Upper lobe of left lung (tissue), 6 donors: ENCODE measurements around the gene GNAS. TPM values are rescaled to one million over a fixed set of nuclear protein-coding genes. Genes with fewer than 3 reads are reported as not detected.

ENCODE experiments used
- ATAC-seq, 2 donors: fragments of 200-7000 bp; cut with Tn5 transposase; one replicate each; pipeline ENCODE4 v1.9.1; 2022; ENCODE audit warnings: mild to moderate bottlenecking in 2 of 2, moderate library complexity in 2 of 2; ENCODE audit not compliant: low FRiP score in 2 of 2
- DNase-seq, 2 donors: peaks; one replicate each; pipeline ENCODE4 v3.0.0-alpha.2; 2019 to 2020
- H3K27ac ChIP-seq, 4 donors: fragments of 200-600 bp; sonication (generic); one replicate each; pipeline ENCODE4 v1.5.1; 2016 to 2019
- H3K27me3 ChIP-seq, 4 donors: fragments of 200-600 bp; sonication (generic); one replicate each; pipeline ENCODE4 v1.5.1; 2017 to 2019
- H3K36me3 ChIP-seq, 4 donors: fragments of 200-600 bp; sonication (generic); one replicate each; pipeline ENCODE4 v1.5.1; 2016 to 2019
- H3K4me1 ChIP-seq, 4 donors: fragments of 200-600 bp; sonication (generic); one replicate each; pipeline ENCODE4 v1.5.1; 2018 to 2019
- H3K4me3 ChIP-seq, 4 donors: fragments of 200-600 bp; sonication (generic); one replicate each; pipeline ENCODE4 v1.5.1; 2017 to 2019; ENCODE audit warnings: mild to moderate bottlenecking in 2 of 4, moderate library complexity in 1 of 4
- H3K9me3 ChIP-seq, 4 donors: fragments of 200-600 bp; sonication (generic); one replicate each; pipeline ENCODE4 v1.5.1; 2018 to 2019
- EP300 ChIP-seq, 4 donors: sonication (generic); formaldehyde crosslinking; IDR thresholded peaks; one replicate each; pipeline ENCODE4 v1.5.1; 2017; ENCODE audit warnings: antibody characterized with exemption in 4 of 4, control low read depth in 2 of 4
- POLR2A ChIP-seq, 4 donors: fragments of 450-650 bp; IDR thresholded peaks; one replicate each; pipeline ENCODE4 v1.5.1; 2016 to 2017; ENCODE audit warnings: antibody characterized with exemption in 4 of 4, mild to moderate bottlenecking in 2 of 4
- POLR2AphosphoS5 ChIP-seq, 2 donors: sonication (generic); formaldehyde crosslinking; IDR thresholded peaks; one replicate each; pipeline ENCODE4 v1.5.1; 2017; ENCODE audit warnings: antibody characterized with exemption in 2 of 2
- WGBS, 2 donors: methylation state at CpG; one replicate each; pipeline ENCODE4 v1.1.5; 2017 to 2018; 5-methylcytosine and 5-hydroxymethylcytosine counted together
- total RNA-seq, 6 donors: library from RNA; depleted of rRNA in 4 of 6; stranded (reverse); fragments of >200 nt in 4 of 6; gene quantifications; one replicate each; pipeline versions ENCODE4 v1.1.0 to v1.2.1, GENCODE V29; 2016 to 2021
- TF ChIP-seq, protein P1 (sequence below), 6 experiments: fragments of 450-650 bp in 4 of 6; fragments of 200-600 bp in 2 of 6; sonication (generic) in 2 of 6; IDR thresholded peaks; one replicate each; pipeline ENCODE4 v1.5.1; 2016 to 2019; ENCODE audit warnings: antibody characterized with exemption in 6 of 6
- donor health status: DM: no; HTN: no; CAD: no; lungs with moderate emphysema.
- donor health status: DM: no; HTN: yes; CAD: no; lungs with severe emphysema.

Gene GNAS
- total RNA-seq, 6 donors from 2014 or later: 520 to 910 (median 811) TPM

GRCh38 chr20:58891718-58892140 is 39.2 kb downstream of the GNAS start:
- H3K36me3 ChIP-seq: peaks cover 0 to 3% (median 0%) of the 10 kb centered on the region in 4 donors
- no peak for TF ChIP-seq POLR2AphosphoS5 (IDR thresholded peaks at IDR 0.05)
- H3K27me3 ChIP-seq: no peaks in the 10 kb centered on the region
- DNase-seq (peak; percentile 28 to 87), ATAC-seq (no peak)
- H3K4me1 ChIP-seq: peaks cover 36 to 48% (median 40%) of the 10 kb centered on the region in 4 donors
- WGBS, 2 donors: 0% methylated on average over 3 to 10 of the region's 55 CpGs
- no peaks in the 10 kb centered on the region for H3K9me3 ChIP-seq
- peak overlapping the region; percentile 97 to 100 (median 98) for H3K27ac ChIP-seq
- H3K4me3 ChIP-seq: peak overlapping the region; percentile 73 to 85 (median 78)

DNA sequence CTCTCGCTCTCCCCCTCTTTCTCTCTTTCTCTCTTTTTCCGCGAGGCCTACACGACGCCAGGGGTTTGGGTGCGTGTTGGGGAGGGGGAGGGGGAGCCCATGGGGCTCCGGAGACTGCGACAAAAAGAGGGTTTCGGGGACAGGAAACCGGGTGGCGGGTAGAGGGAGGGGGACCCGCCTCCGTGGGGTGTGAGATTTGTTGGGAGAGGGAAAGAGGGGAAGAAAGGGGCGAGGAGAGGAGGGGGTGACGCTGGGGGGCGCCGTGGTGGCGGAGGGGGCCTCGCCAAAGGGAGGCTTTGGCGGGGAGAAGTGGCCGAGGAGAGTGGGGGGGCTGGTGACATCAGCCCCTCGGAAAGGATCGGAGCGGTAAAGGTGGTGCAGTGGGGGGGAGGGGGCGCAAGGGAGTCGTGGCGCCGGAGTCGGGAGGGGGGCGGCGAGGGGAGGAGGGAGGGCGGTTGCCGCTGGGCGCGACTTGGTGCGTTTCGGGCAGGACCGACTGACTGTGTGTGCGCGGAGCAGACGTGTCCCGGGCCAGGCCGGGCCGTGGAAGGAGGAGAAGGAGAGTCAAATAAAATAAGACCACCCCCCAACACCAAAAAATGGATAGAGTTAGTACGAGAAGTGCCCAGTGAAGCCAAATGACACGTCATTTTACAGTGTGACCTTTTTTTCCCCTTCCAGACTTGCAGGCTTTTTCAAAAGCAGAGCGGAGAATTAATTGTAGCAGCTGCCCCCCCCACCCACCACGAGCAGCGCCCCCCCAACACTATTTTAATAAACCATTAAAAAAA is 39.8 kb downstream of the GNAS start:
- ATAC-seq (peak; percentile 28 to 52), DNase-seq (peak; percentile 88 to 91)
- TF ChIP-seq POLR2AphosphoS5 (IDR thresholded peaks at IDR 0.05) (peak in 1 of 2 donors; percentile 53), POLR2A (IDR thresholded peaks at IDR 0.05) (no peak)
- TF ChIP-seq, protein P1, sequence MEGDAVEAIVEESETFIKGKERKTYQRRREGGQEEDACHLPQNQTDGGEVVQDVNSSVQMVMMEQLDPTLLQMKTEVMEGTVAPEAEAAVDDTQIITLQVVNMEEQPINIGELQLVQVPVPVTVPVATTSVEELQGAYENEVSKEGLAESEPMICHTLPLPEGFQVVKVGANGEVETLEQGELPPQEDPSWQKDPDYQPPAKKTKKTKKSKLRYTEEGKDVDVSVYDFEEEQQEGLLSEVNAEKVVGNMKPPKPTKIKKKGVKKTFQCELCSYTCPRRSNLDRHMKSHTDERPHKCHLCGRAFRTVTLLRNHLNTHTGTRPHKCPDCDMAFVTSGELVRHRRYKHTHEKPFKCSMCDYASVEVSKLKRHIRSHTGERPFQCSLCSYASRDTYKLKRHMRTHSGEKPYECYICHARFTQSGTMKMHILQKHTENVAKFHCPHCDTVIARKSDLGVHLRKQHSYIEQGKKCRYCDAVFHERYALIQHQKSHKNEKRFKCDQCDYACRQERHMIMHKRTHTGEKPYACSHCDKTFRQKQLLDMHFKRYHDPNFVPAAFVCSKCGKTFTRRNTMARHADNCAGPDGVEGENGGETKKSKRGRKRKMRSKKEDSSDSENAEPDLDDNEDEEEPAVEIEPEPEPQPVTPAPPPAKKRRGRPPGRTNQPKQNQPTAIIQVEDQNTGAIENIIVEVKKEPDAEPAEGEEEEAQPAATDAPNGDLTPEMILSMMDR (IDR thresholded peaks at IDR 0.05): no peak
- Histone ChIP-seq H3K9me3 (no peaks in the 10 kb centered on the region), H3K4me1 (peaks cover 39 to 54% (median 45%) of the 10 kb centered on the region in 4 donors), H3K4me3 (peak overlapping the region; percentile 73 to 85 (median 78)), H3K27ac (peak overlapping the region; percentile 97 to 100 (median 98)), H3K36me3 (peaks cover 0 to 3% (median 0%) of the 10 kb centered on the region in 4 donors), H3K27me3 (no peaks in the 10 kb centered on the region)
- 0 to 2% methylated on average over 26 to 38 of the region's 49 CpGs for WGBS, 2 donors

DNA sequence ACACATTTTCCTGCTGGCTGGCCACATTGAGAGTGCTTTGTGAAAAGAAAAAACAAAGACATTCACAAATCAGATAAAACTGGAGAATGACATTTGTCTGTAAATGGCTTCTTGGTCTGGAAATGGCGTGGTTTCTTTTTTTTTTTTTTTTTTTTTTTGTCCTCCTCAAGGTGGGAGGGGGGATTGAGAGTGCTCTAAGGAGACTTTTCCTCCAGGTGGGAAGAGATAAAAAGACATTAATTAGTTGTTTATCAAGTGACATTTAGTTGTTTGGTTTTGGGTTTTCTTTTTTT is 40.4 kb downstream of the GNAS start:
- WGBS, 2 donors: 0% methylated on average over 1 of the region's 1 CpG
- TF ChIP-seq EP300 (IDR thresholded peaks at IDR 0.05): no peak
- no peak for TF ChIP-seq POLR2A (IDR thresholded peaks at IDR 0.05)
- TF ChIP-seq, protein P1 (IDR thresholded peaks at IDR 0.05): no peak
- no peak for TF ChIP-seq POLR2AphosphoS5 (IDR thresholded peaks at IDR 0.05)
- peak overlapping the region; percentile 97 to 100 (median 98) for H3K27ac ChIP-seq
- H3K36me3 ChIP-seq: peaks cover 0 to 3% (median 0%) of the 10 kb centered on the region in 4 donors
- no peaks in the 10 kb centered on the region for H3K9me3 ChIP-seq
- peak overlapping the region; percentile 73 to 85 (median 78) for H3K4me3 ChIP-seq
- DNase-seq (no peak), ATAC-seq (no peak)
- peaks cover 45 to 59% (median 49%) of the 10 kb centered on the region in 4 donors for H3K4me1 ChIP-seq
- no peaks in the 10 kb centered on the region for H3K27me3 ChIP-seq

DNA sequence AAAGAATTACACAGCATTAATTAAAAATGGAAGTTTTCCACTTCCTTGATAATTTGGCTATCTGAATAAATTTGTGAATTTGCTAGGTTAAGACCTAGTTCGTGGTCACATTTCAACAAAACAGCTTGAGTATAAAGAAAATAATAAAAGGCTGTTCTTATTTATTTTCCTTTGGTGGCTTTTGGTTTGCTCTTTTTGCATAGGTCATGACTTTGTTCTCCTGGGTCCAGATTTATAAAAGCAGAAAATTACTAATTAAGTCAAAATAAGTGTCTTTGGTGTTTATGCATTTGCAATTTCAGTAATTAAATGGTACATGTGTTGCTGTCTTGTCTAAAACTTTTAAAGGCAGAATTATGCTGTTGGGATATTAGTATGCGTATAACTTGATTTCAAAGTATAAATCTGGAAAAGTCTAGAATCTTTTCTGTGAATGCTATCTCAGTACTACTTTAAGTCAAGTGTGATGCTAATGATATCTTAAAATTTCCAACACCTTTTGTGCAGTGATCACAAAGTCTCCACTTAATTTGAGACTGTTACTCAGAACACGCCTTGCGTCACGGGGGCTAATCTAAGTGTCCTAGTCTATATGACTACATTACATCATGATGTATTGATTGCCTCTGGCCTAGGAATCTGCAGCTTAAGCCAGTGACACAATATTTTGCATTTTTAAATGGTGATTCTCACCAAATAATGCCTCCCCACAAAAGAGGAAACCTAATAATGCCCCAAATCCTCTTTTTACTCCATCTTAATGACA is 41.0 kb downstream of the GNAS start:
- WGBS, 2 donors: 63 to 69% methylated on average over 5 of the region's 5 CpGs
- TF ChIP-seq POLR2AphosphoS5 (IDR thresholded peaks at IDR 0.05): no peak
- no peak for TF ChIP-seq EP300 (IDR thresholded peaks at IDR 0.05)
- TF ChIP-seq POLR2A (IDR thresholded peaks at IDR 0.05): no peak
- Histone ChIP-seq H3K4me3 (peak overlapping the region in 2 of 4 donors; percentile 73 to 85), H3K36me3 (peaks cover 0 to 5% (median 0%) of the 10 kb centered on the region in 4 donors), H3K9me3 (no peaks in the 10 kb centered on the region), H3K27me3 (no peaks in the 10 kb centered on the region), H3K4me1 (peaks cover 47 to 66% (median 52%) of the 10 kb centered on the region in 4 donors), H3K27ac (peak overlapping the region in 3 of 4 donors; percentile 97 to 100 (median 99))
- ATAC-seq: no peak
- no peak for DNase-seq

DNA sequence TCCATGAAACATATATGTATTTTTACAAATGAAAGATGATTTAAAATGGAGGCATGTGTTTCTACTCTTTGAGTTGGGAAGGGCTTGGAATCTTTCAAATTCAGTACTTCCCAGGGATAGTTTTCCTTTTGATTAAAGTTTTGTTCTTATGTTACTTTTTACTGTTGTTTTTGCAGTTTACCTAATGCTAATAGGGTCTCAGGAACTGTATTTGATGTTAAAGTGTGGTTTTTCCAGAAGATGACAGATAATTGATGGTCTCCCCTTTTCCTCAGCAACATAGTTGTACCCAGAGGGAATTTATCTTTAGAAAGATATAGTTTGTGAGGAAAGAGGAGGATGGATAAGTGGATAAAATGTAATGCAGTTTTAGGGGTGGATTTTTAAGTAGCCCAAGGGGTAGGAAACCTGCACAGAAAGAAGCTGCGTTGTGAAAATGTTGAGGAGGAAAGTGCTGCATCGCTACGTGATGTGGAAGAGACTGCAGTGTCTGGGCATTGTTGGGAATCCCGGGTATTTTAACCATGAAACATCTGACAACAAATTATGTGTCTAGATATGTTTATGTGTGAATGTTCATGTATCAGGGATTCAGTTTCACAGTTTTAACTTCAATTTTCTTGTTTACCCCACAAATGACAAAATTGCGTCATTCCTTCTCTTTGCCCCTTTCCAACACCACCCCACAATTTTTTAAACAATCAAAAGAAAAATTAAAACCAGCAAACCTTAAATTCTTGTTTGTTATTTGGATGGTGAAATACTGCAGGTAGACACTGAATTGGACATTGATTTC is 42.3 kb downstream of the GNAS start:
- WGBS, 2 donors: 30 to 40% methylated on average over 5 of the region's 5 CpGs
- no peak for DNase-seq
- H3K9me3 ChIP-seq: no peaks in the 10 kb centered on the region
- H3K4me1 ChIP-seq: peaks cover 48 to 64% (median 54%) of the 10 kb centered on the region in 4 donors
- H3K27ac ChIP-seq: peak overlapping the region in 1 of 4 donors; percentile 21
- no peaks in the 10 kb centered on the region for H3K27me3 ChIP-seq
- peaks cover 0 to 9% (median 0%) of the 10 kb centered on the region in 4 donors for H3K36me3 ChIP-seq
- no peak overlapping the region for H3K4me3 ChIP-seq
- ATAC-seq: no peak
- TF ChIP-seq, protein P1 (IDR thresholded peaks at IDR 0.05): no peak
- no peak for TF ChIP-seq POLR2AphosphoS5 (IDR thresholded peaks at IDR 0.05)
- TF ChIP-seq POLR2A (IDR thresholded peaks at IDR 0.05): no peak
- TF ChIP-seq EP300 (IDR thresholded peaks at IDR 0.05): no peak
